Spinal cord (tissue), 10 donors: ENCODE measurements around the gene SGCA. TPM values are rescaled to one million over a fixed set of nuclear protein-coding genes. Genes with fewer than 3 reads are reported as not detected.

Experiments used
- DNase-seq, 6 donors: peaks; one replicate each; pipeline versions ENCODE4 v3.0.0 to v3.0.0-alpha.2; 2013 to 2015; ENCODE audit warnings: low spot score in 6 of 6, low read depth in 4 of 6
- H3K27ac ChIP-seq: one replicate; pipeline ENCODE4 v1.5.1; 2013; ENCODE audit warnings: low read depth, low read length, control low read depth
- H3K27me3 ChIP-seq: one replicate; pipeline ENCODE4 v1.6.1; 2013; ENCODE audit warnings: low read length; ENCODE audit not compliant: control insufficient read depth, insufficient read depth
- H3K36me3 ChIP-seq: one replicate; pipeline ENCODE4 v1.6.1; 2013; ENCODE audit warnings: low read length; ENCODE audit not compliant: control insufficient read depth, insufficient read depth
- H3K4me1 ChIP-seq: one replicate; pipeline ENCODE4 v1.6.1; 2013; ENCODE audit warnings: low read length; ENCODE audit not compliant: control insufficient read depth, insufficient read depth
- H3K4me3 ChIP-seq: one replicate; pipeline ENCODE4 v1.5.1; 2013; ENCODE audit warnings: low read depth, low read length, control low read depth
- H3K9me3 ChIP-seq: one replicate; pipeline ENCODE4 v1.6.1; 2013; ENCODE audit warnings: low read length; ENCODE audit not compliant: control insufficient read depth, insufficient read depth
- WGBS: methylation state at CpG from one replicate; pipeline ENCODE4 v1.1.5; 2013; ENCODE audit warnings: missing lambda C conversion rate; ENCODE audit not compliant: insufficient coverage; 5-methylcytosine and 5-hydroxymethylcytosine counted together
- polyA plus RNA-seq, 2 donors: library from polyadenylated mRNA; unstranded; fragments of 120-200 nt; gene quantifications; one replicate each; pipeline ENCODE4 v1.2.1, GENCODE V29; 2013; ENCODE audit not compliant: insufficient read length in 2 of 2
- total RNA-seq, 2 donors: library from RNA; depleted of rRNA in 1 of 2; stranded (reverse); fragments of 120-200 nt in 1 of 2; fragments of >200 nt in 1 of 2; gene quantifications; one replicate each; pipeline versions ENCODE4 v1.2.3 to v1.2.4, GENCODE V29; 2013 to 2014
- donor health status: healthy.

The SGCA gene
- total and polyA plus RNA-seq, 4 donors: 0.72 to 3.0 (median 1.2) TPM

DNA sequence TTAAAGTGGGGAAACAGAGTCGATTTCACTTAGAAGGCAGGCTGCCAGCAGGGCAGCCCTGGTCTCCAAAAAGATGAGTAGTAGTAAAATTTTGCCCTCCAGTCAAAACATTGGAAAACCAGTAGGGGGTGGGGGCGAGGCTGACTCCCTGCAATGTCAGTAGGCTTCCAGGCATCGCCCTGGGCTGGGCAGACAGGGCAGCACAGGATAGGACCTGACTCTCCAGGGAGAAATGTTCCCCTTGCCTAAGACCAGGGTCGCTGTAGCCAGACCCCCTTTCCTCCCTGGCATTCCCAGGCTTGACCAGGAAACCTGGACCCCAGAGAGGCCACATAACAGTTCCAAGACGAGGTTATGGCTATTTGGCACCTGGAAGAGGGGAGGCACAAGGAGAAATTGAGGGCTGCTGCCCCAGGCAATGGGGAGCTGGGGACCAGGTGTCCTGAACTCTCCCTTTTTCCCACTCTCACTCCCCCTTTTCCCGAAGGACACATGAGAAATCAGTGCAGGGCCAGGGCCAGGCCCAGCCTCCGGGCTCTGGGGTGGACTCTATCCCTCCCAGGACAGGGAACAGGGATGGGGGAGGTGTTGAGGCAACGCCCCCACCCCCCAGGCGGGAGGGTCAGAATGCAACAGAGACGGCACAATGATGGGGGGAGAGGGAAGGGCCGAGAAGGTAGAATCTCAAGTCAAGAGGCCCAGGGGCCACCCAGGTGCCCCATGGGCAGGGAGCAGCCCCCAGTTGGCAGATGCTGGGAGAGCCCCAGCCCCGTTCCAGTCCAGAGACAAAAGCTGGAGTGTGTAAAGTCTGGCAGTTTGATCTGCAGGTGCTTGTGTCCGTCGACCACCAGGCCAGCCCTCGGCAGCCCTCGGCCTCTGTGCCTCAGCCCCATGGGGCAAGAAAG lies 31.3 kb upstream of the SGCA start:
- no peak for DNase-seq
- Histone ChIP-seq H3K27ac (no peak overlapping the region), H3K27me3 (no peaks in the 10 kb centered on the region), H3K4me3 (no peak overlapping the region), H3K36me3 (peaks cover 70% of the 10 kb centered on the region), H3K4me1 (peaks cover 10% of the 10 kb centered on the region), H3K9me3 (no peaks in the 10 kb centered on the region)
- 50% methylated on average over 8 of the region's 16 CpGs for WGBS

DNA sequence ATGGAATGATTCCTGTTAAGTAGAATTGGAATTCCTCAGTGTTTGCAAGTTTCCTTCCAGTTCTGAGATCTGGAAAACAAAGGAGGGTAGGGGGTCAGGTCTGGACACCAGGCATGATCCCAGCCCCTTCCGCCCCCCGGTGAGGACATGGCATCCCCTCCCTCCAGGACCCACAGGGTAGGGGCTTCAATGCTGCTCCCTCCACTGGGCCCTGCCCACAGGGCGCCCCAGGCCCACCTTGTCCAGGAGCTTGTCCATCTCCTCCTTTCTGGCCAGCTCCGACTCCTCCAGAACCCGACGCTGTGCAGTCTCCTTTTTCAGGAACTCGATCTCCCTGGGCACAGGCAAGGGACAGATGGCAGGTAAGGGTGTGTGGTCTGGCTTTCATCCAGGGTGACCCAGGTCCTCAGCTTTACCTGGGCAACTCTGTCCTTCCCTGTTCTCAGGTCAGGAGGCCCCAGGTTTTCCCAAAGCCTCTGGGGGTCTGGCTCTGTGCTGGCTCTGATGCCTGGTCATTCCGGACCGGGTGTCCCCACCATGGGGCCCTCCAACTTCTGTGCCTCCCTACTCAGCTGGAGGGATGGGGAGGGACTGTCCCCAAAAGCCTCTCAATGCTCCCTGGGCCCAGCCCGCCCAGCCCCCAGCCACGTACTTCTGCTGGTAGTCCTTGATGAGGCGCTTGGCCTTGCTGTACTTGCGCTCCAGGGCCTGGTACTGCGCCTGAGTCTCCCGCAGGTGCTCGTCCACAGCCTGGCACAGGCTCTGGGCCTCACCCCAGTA lies 30.3 kb upstream of the SGCA start:
- H3K9me3 ChIP-seq: no peaks in the 10 kb centered on the region
- peaks cover 80% of the 10 kb centered on the region for H3K36me3 ChIP-seq
- no peaks in the 10 kb centered on the region for H3K27me3 ChIP-seq
- DNase-seq: no peak
- H3K4me3 ChIP-seq: no peak overlapping the region
- H3K4me1 ChIP-seq: peaks cover 11% of the 10 kb centered on the region
- 81% methylated on average over 12 of the region's 16 CpGs for WGBS
- no peak overlapping the region for H3K27ac ChIP-seq

DNA sequence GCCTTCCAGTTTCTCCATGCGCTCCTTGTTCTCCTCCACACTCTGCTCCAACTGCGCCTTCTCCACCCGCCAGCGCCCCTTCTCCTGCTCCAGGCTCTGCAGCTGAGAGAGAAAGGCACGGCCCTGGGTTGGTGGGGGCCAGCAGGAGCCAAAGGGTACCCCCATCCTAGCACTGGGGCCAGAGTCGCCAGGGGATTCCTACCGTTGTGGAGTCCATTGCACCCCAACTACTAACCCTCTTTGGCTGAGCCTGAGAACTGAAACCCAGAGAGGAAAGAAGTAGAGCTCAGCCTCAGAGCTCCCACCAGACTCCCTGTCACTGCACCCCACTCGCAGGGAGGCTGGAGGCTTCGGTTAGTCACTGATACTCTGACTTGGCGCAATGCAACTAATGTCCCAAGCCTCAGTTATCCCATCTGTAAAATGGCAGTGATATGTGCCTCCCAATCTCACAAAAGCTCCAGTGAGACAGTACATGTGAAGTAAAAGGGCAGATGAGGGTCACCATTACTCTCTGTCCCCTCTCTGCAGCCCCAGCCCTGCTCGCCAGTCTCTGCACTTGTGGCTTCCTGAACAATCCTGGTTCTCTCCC lies 29.6 kb upstream of the SGCA start:
- peaks cover 87% of the 10 kb centered on the region for H3K36me3 ChIP-seq
- 82% methylated on average over 9 of the region's 11 CpGs for WGBS
- no peak overlapping the region for H3K27ac ChIP-seq
- H3K27me3 ChIP-seq: no peaks in the 10 kb centered on the region
- H3K9me3 ChIP-seq: no peaks in the 10 kb centered on the region
- H3K4me3 ChIP-seq: no peak overlapping the region
- H3K4me1 ChIP-seq: peaks cover 10% of the 10 kb centered on the region
- DNase-seq: no peak

DNA sequence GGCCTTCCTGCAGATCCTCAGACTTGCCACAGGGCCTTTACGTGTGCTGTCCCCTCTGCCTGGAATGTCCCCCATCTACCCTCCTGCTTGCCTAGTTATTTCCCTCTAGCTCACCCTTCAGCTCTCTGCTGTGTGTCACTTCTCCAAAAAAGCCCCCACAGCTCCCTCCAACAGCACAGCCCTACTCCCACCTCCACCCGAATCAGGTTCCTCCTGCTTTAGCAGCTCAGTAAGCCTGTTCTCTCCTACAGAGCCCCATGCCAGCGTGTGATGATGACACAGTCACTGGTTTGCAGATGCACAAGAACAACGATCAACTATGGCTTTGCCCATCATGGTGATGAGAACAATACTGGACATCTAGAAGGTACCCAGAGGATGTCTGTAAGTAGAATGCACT lies 28.8 kb upstream of the SGCA start:
- peaks cover 96% of the 10 kb centered on the region for H3K36me3 ChIP-seq
- H3K9me3 ChIP-seq: no peaks in the 10 kb centered on the region
- H3K27ac ChIP-seq: no peak overlapping the region
- H3K27me3 ChIP-seq: no peaks in the 10 kb centered on the region
- 94% methylated on average over 4 of the region's 4 CpGs for WGBS
- H3K4me1 ChIP-seq: peaks cover 10% of the 10 kb centered on the region
- DNase-seq: no peak
- H3K4me3 ChIP-seq: no peak overlapping the region

DNA sequence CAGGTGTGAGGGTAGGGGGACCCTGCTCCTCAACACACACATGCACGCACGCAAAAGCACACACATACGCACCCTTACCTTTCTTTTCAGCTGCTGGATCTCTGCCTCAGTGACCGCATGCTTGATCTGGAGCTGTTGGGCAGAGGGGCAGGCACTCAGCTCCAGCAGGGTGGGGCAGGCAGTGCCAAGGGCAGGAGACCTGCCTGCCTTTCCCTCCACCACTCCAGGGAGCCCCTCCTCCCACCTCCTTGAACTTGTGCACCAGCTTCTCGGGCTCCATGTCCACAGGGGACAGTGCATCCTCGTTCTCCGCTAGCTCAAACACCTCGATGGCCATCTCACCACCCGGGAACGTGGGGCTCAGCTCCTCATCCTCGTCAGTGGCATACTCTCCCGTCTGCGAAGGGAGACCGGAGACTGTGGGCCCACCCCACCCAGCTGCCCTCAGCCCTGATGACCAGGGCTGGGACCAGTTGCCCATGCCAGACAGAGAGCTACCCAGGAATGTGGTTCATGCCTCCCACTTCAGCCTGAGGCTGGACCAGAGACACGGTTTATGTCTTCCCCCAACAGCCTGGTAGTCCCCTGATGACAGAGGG lies 26.5 kb upstream of the SGCA start:
- DNase-seq: no peak
- Histone ChIP-seq H3K4me1 (peaks cover 18% of the 10 kb centered on the region), H3K36me3 (peaks cover 99% of the 10 kb centered on the region), H3K4me3 (no peak overlapping the region), H3K27ac (no peak overlapping the region), H3K9me3 (no peaks in the 10 kb centered on the region), H3K27me3 (no peaks in the 10 kb centered on the region)
- 91% methylated on average over 15 of the region's 15 CpGs for WGBS

DNA sequence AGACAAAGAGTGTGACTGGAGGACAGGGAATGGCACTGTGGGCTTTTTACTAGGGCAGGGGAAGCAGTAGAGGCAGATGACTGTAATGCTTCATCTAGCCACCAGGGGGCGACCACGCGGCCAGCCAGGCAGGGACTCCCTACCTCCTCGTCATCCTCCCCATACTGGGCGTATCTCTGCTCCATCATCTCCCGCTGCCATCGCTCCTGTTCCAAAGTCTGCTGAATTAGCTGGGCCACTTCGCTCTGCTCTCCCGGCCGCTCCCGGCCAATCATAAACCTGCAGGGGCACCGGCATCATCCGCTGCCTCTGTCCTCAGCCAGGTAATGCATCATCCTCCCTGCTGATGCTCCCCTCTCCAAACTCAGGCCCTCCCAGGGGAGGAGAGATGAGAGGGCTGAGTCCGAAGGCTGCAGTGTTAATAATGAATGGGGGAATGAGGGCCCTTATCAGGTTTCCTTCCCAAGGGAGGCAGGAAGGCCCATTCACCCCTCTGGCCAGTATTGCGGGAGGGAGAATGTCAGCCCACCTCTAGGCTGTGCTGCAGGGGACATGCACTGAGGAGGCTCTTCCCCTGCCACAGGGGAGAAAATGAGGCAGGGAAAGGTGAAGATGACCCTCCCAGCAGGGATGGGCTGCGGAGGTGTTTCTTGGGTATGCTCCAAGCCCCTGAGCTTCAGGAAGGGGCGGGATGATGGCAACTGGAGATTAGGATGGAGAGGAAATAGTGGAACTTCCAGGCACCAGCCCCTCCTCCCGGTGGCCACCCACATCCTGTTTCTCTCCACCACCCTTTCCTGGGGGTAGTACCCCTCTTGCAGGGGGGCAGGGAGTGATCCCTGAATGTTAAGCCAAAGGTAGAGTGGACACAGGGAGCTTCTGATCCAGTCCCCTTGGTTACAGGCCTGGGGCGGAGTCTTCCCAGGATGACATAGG lies 25.6 kb upstream of the SGCA start:
- DNase-seq: peak in 2 of 6 donors; percentile 75 to 82
- 28% methylated on average over 9 of the region's 19 CpGs for WGBS
- peaks cover 27% of the 10 kb centered on the region for H3K4me1 ChIP-seq
- H3K9me3 ChIP-seq: no peaks in the 10 kb centered on the region
- H3K36me3 ChIP-seq: peaks cover 100% of the 10 kb centered on the region
- H3K27me3 ChIP-seq: no peaks in the 10 kb centered on the region
- no peak overlapping the region for H3K27ac ChIP-seq
- no peak overlapping the region for H3K4me3 ChIP-seq

DNA sequence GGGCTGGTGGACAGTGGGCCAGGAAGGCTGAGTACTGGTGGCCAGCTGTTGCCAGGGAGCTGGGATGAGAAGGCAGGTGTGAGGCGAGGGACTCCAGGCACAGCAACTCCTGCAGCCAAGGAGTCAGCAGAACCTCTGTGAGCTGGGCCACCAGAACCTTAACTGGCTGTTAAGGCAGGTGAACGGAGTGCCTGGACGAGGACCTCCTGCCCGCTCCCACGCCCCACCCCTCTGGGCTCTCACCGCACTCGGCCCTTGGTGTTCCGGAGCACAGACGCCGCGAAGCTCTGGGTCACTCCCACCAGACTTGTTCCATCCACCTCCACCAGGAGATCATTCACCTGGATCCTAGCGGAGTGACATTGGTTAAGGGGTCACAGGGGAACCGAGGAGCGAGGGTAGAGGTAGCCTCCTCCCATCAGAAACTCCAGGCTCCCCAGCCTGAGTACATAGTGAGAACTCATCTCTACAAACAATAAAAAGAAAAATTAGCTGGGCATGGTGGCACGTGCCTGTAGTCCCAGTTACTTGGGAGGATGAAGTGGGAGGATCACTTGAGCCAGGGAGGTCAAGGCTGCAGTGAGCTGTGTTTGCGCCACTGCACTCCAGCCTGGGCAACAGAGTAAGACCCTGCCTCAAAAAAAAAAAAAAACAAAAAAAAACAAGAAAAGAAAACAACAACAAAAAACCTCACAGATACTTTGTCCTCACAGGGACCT lies 24.6 kb upstream of the SGCA start:
- Histone ChIP-seq H3K9me3 (no peaks in the 10 kb centered on the region), H3K27ac (no peak overlapping the region), H3K4me3 (no peak overlapping the region), H3K4me1 (peaks cover 37% of the 10 kb centered on the region), H3K36me3 (peaks cover 100% of the 10 kb centered on the region), H3K27me3 (no peaks in the 10 kb centered on the region)
- no peak for DNase-seq
- WGBS: 86% methylated on average over 9 of the region's 16 CpGs

DNA sequence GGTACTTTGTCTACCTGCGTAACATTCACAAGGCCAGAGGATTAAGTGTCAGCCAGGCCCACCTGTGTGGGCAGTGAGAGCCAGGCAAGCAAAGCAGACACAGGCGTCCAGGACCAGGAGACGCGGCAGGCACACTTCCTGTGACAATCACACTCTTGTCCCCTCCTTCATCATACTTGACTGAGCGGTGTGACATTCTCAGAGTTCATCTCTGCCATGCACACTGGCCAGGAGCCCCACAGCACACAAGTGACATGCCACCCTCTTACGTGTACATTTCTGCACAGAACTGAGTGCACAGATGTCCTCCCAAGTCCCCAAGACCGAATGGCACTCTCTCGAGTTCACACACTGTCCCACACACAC lies 24.1 kb upstream of the SGCA start:
- H3K36me3 ChIP-seq: peaks cover 99% of the 10 kb centered on the region
- WGBS: 79% methylated on average over 6 of the region's 8 CpGs
- H3K9me3 ChIP-seq: no peaks in the 10 kb centered on the region
- no peak overlapping the region for H3K27ac ChIP-seq
- no peak overlapping the region for H3K4me3 ChIP-seq
- DNase-seq: no peak
- H3K4me1 ChIP-seq: peaks cover 43% of the 10 kb centered on the region
- no peaks in the 10 kb centered on the region for H3K27me3 ChIP-seq
